Measurements from ENCODE around the gene NR6A1. TPM values are rescaled to one million over a fixed set of nuclear protein-coding genes. Genes with fewer than 3 reads are reported as not detected.
A peak's percentile ranks its signal among the peaks of the same experiment; 100 is the strongest.

The NR6A1 gene
- total and polyA plus RNA-seq, 2 of the 8 experiments (the other 6 are each of a cell fraction or from before 2014, with no cell fraction given): 93.2 to 237 TPM

GRCh38 chr9:124749781-124750180 is 21.3 kb downstream of the NR6A1 start:
- 88% methylated on average over 2 of the region's 2 CpGs; no CpG with 5 or more reads in 1 of the 2 experiments for WGBS, 2 experiments (ENCODE audit: extremely low coverage in 1 of 2, insufficient coverage in 1 of 2, insufficient read length in 1 of 2, insufficient replicate concordance in 2 of 2, low coverage in 1 of 2, low lambda C conversion rate in 2 of 2, missing lambda C conversion rate in 1 of 2)
- no peaks in the 10 kb centered on the region for H3K27me3 ChIP-seq (replicated peaks in 1 of 4; ENCODE audit: control insufficient read depth in 3 of 4, extremely low read depth in 1 of 4, insufficient read depth in 3 of 4, low read length in 3 of 4)

More at GRCh38 chr9:124749781-124750180, 21.3 kb downstream of the NR6A1 start:
- Histone ChIP-seq H3K36me3 (ENCODE audit: control insufficient read depth in 2 of 4, insufficient read depth in 4 of 4, low read length in 3 of 4) (no peaks in the 10 kb centered on the region), H3K4me3 (ENCODE audit: extremely low read depth in 1 of 4, insufficient read depth in 2 of 4, low read depth in 3 of 4, low read length in 4 of 4) (no peak overlapping the region), H3K18ac (ENCODE audit: extremely low read depth, low read length) (no peak overlapping the region), H4K91ac (replicated peaks; ENCODE audit: insufficient read length, low read length) (no peak overlapping the region), H4K20me1 (replicated peaks in 1 of 2; ENCODE audit: control insufficient read depth in 1 of 2, insufficient read depth in 2 of 2, low read length in 2 of 2) (peaks cover 0 to 3% of the 10 kb centered on the region in 2 experiments), H3K56ac (replicated peaks; ENCODE audit: insufficient read length, low read depth, low read length) (no peak overlapping the region), H4K8ac (ENCODE audit: extremely low read depth, insufficient read depth, low read length) (no peak overlapping the region), H2BK20ac (ENCODE audit: low read length) (no peak overlapping the region), H3K9ac (replicated peaks in 1 of 4; ENCODE audit: extremely low read depth in 1 of 4, low read depth in 3 of 4, low read length in 3 of 4) (no peak overlapping the region), H2BK12ac (ENCODE audit: low read depth, low read length) (no peak overlapping the region), H3K4me1 (replicated peaks in 1 of 4; ENCODE audit: control insufficient read depth in 3 of 4, insufficient read depth in 4 of 4, low read length in 3 of 4) (peaks cover 3 to 15% (median 7%) of the 10 kb centered on the region in 4 experiments), H3K4me2 (ENCODE audit: insufficient read depth in 1 of 2, low read depth in 2 of 2, low read length in 2 of 2) (no peak overlapping the region), H2BK15ac (ENCODE audit: low read length) (no peak overlapping the region), H2AFZ (ENCODE audit: low read length) (no peak overlapping the region), H3K79me2 (ENCODE audit: control insufficient read depth in 1 of 2, insufficient read depth in 2 of 2, low read length in 2 of 2) (peaks cover 0 to 91% of the 10 kb centered on the region in 2 experiments; a peak in 2 of 4 replicates), H3K4ac (replicated peaks; ENCODE audit: insufficient read length, low read depth, low read length) (no peak overlapping the region), H3K79me1 (ENCODE audit: low read depth, low read length) (0 out of 2 replicates have a peak, but pooled peaks cover 6% of the 10 kb centered on the region), H3K23me2 (ENCODE audit: low read depth, low read length) (no peaks in the 10 kb centered on the region), H2BK120ac (replicated peaks; ENCODE audit: low read depth, low read length) (no peak overlapping the region), H4K5ac (ENCODE audit: insufficient read length, low read depth, low read length) (no peak overlapping the region), H2AK5ac (ENCODE audit: low read depth, low read length) (no peak overlapping the region), H3K23ac (ENCODE audit: insufficient read length) (no peak overlapping the region), H3K14ac (ENCODE audit: insufficient read length) (no peak overlapping the region), H2BK5ac (ENCODE audit: low read depth, low read length) (no peak overlapping the region), H3K27ac (ENCODE audit: low read depth, low read length) (no peak overlapping the region), H3K9me3 (ENCODE audit: insufficient read depth in 2 of 2, low read depth in 1 of 2, low read length in 1 of 2) (no peaks in the 10 kb centered on the region)
- TF ChIP-seq BRCA1 (IDR thresholded peaks at IDR 0.05; ENCODE audit: low read depth, low read length) (no peak), SP2 (IDR thresholded peaks at IDR 0.05; ENCODE audit: low read length) (no peak), SIN3A (conservative IDR thresholded peaks at IDR 0.05 in 1 of 2, IDR thresholded peaks at IDR 0.05 in 1 of 2; ENCODE audit: low read depth in 1 of 2, low read length in 2 of 2) (no peak), TBP (IDR thresholded peaks at IDR 0.05; ENCODE audit: low read depth, low read length) (no peak)
- peak; percentile 24 for FAIRE-seq
- no peak for DNase-seq (ENCODE audit: low read depth in 1 of 2, low spot score in 2 of 2)
- POLR2A ChIA-PET (ENCODE audit: partially characterized antibody): interaction anchor here (1.2 to 2.1 kb wide), 2 partner anchors 23 to 30 kb away, joined by 3 to 8 read pairs; no protein-coding TSS in a partner anchor
- CTCF ChIA-PET (ENCODE audit: partially characterized antibody): interaction anchor here (0.6 to 2.5 kb wide), 5 partner anchors 11 to 38 kb away, joined by 3 to 7 read pairs (median 5); no protein-coding TSS in a partner anchor

All from H1 (cell line).